Ishikawa (cell line): ENCODE data around the gene SSTR4.

Experiments
- CEBPB ChIP-seq: IDR thresholded peaks from 2 replicates; pipeline ENCODE4 v1.6.1; 2012
- CREB1 ChIP-seq: IDR thresholded peaks from 2 replicates; pipeline ENCODE4 v1.6.1; 2012; ENCODE audit warnings: low read depth
- EGR1 ChIP-seq: IDR thresholded peaks from 2 replicates; pipeline ENCODE4 v1.6.1; 2012
- EP300 ChIP-seq: IDR thresholded peaks from 2 replicates; pipeline ENCODE4 v1.6.1; 2012; ENCODE audit warnings: borderline replicate concordance
- FOXM1 ChIP-seq: IDR thresholded peaks from 2 replicates; pipeline ENCODE4 v1.6.1; 2012; ENCODE audit warnings: low read depth, borderline replicate concordance
- MAX ChIP-seq: IDR thresholded peaks from 2 replicates; pipeline ENCODE4 v1.6.1; 2012
- NFIC ChIP-seq: IDR thresholded peaks from 2 replicates; pipeline ENCODE4 v1.6.1; 2012
- RAD21 ChIP-seq: IDR thresholded peaks from 2 replicates; pipeline ENCODE4 v1.6.1; 2012; ENCODE audit warnings: low read depth
- TAF1 ChIP-seq: IDR thresholded peaks from 2 replicates; pipeline ENCODE4 v1.6.1; 2012; ENCODE audit warnings: low read depth, mild to moderate bottlenecking
- TCF12 ChIP-seq: IDR thresholded peaks from 2 replicates; pipeline ENCODE4 v1.6.1; 2012; ENCODE audit warnings: low read depth
- TEAD4 ChIP-seq: IDR thresholded peaks from 2 replicates; pipeline ENCODE4 v1.6.1; 2012
- YY1 ChIP-seq: IDR thresholded peaks from 2 replicates; pipeline ENCODE4 v1.6.1; 2012; ENCODE audit warnings: low read depth
- ZBTB7A ChIP-seq: IDR thresholded peaks from 2 replicates; pipeline ENCODE4 v1.6.1; 2012; ENCODE audit warnings: low read depth
- TF ChIP-seq, protein P1 (sequence below): IDR thresholded peaks from 2 replicates; pipeline ENCODE4 v1.6.1; 2012
- TF ChIP-seq, protein P2 (sequence below): IDR thresholded peaks from 2 replicates; pipeline ENCODE4 v1.6.1; 2012; ENCODE audit warnings: low read depth, mild to moderate bottlenecking

The SSTR4 gene, protein sequence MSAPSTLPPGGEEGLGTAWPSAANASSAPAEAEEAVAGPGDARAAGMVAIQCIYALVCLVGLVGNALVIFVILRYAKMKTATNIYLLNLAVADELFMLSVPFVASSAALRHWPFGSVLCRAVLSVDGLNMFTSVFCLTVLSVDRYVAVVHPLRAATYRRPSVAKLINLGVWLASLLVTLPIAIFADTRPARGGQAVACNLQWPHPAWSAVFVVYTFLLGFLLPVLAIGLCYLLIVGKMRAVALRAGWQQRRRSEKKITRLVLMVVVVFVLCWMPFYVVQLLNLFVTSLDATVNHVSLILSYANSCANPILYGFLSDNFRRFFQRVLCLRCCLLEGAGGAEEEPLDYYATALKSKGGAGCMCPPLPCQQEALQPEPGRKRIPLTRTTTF

GRCh38 chr20:23034721-23035671 lies at the start of gene SSTR4:
TSS of gene SSTR4 (plus strand) at chr20:23035312. CDS start at chr20:23035484, 172 bp downstream.
- TF ChIP-seq, protein P1, sequence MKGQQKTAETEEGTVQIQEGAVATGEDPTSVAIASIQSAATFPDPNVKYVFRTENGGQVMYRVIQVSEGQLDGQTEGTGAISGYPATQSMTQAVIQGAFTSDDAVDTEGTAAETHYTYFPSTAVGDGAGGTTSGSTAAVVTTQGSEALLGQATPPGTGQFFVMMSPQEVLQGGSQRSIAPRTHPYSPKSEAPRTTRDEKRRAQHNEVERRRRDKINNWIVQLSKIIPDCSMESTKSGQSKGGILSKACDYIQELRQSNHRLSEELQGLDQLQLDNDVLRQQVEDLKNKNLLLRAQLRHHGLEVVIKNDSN = no peak
- TF ChIP-seq TCF12 = no peak
- TF ChIP-seq FOXM1 = no peak
- TF ChIP-seq CEBPB = no peak
- TF ChIP-seq NFIC = no peak
- no peak for TF ChIP-seq ZBTB7A
- TF ChIP-seq MAX = no peak
- TF ChIP-seq TEAD4 = no peak
- no peak for TF ChIP-seq EGR1
- no peak for TF ChIP-seq TAF1
- no peak for TF ChIP-seq CREB1
- TF ChIP-seq, protein P2, sequence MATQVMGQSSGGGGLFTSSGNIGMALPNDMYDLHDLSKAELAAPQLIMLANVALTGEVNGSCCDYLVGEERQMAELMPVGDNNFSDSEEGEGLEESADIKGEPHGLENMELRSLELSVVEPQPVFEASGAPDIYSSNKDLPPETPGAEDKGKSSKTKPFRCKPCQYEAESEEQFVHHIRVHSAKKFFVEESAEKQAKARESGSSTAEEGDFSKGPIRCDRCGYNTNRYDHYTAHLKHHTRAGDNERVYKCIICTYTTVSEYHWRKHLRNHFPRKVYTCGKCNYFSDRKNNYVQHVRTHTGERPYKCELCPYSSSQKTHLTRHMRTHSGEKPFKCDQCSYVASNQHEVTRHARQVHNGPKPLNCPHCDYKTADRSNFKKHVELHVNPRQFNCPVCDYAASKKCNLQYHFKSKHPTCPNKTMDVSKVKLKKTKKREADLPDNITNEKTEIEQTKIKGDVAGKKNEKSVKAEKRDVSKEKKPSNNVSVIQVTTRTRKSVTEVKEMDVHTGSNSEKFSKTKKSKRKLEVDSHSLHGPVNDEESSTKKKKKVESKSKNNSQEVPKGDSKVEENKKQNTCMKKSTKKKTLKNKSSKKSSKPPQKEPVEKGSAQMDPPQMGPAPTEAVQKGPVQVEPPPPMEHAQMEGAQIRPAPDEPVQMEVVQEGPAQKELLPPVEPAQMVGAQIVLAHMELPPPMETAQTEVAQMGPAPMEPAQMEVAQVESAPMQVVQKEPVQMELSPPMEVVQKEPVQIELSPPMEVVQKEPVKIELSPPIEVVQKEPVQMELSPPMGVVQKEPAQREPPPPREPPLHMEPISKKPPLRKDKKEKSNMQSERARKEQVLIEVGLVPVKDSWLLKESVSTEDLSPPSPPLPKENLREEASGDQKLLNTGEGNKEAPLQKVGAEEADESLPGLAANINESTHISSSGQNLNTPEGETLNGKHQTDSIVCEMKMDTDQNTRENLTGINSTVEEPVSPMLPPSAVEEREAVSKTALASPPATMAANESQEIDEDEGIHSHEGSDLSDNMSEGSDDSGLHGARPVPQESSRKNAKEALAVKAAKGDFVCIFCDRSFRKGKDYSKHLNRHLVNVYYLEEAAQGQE = no peak

DNA sequence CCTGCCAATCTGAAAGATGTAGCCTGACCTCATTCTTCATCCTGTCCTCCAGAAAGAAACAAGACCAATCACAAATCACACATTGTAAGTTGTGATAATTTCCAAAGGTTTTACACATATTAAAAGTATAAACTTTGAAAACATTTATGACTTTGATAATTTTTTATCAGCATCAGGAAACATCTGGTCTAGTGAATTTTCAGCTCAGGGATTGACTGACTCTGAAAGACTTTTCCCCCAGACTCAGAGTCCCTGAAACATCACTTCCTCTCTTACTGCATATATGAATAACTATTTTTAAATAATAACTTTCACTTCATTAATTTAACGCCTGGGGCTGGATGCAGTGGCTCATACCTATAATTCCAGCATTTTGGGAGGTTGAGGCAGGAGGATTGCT lies 48.5 kb upstream of the SSTR4 start:
- TF ChIP-seq RAD21 (no peak), TCF12 (no peak), FOXM1 (no peak), ZBTB7A (no peak), EGR1 (no peak), CEBPB (no peak), MAX (no peak), EP300 (no peak), YY1 (no peak), NFIC (no peak), CREB1 (no peak), TAF1 (no peak), TEAD4 (no peak)
- TF ChIP-seq, protein P2 = no peak
- TF ChIP-seq, protein P1 = no peak

DNA sequence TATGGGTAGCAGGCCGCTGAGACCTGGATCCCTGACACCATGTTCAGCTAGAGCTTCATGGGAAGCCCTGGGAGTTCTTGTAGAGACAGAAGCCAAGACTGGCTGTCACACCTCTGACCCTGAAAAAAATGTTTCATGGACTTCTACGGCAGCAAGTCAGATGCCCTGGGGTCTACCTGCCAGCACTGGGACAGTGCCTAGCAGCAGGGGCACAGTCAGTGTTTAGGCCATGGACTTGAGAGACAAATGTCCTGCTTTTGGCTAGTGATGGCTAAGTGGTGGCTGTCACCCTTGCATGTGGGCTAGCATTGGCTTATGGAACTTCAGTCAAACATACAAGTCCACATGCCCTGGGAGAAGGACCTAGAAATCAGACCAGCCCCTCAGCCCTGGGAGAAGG lies 41.3 kb upstream of the SSTR4 start:
- TF ChIP-seq NFIC = no peak
- TF ChIP-seq TAF1 = no peak
- no peak for TF ChIP-seq TCF12
- TF ChIP-seq EP300 = no peak

- TF ChIP-seq, protein P2 = no peak
- TF ChIP-seq FOXM1 = no peak
Observed at GRCh38 chr20:22995923-22996322, 39.2 kb upstream of the SSTR4 start.
